HepG2 (cell line): ENCODE measurements around the gene PRKCSH. TPM values are rescaled to one million over a fixed set of nuclear protein-coding genes. Genes with fewer than 3 reads are reported as not detected.

ENCODE experiments used
- ATAC-seq: fragments of 200-7000 bp; cut with Tn5 transposase; 3 replicates; pipeline ENCODE4 v1.9.1; 2020; ENCODE audit warnings: mild to moderate bottlenecking, moderate library complexity
- BruUV-seq: library from RNA; stranded (reverse); fragments of 400-500 nt; replicated peaks from 2 replicates; lab custom pipeline; 2021; lab: Mats Ljungman, UMichigan
- CTCF ChIA-PET: fragments of 300-600 bp; formaldehyde crosslinking; extraction: SDS; loops from one replicate; lab custom pipeline; 2021; ENCODE audit warnings: low total read pairs, inconsistent platforms, low intra/inter-chr PET ratio; lab: Yijun Ruan, JAX
- POLR2A ChIA-PET: fragments of 350-600 bp; sonication (Branson Sonifier 250); formaldehyde crosslinking; loops from one replicate; lab custom pipeline; 2020; ENCODE audit warnings: antibody characterized with exemption, inconsistent platforms; lab: Yijun Ruan, JAX
- DNase-seq: peaks from one replicate; pipeline ENCODE4 v3.0.0-alpha.2; 2015; ENCODE audit warnings: low spot score
- FAIRE-seq: peaks from 3 replicates; lab custom pipeline; 2011; peaks lifted over from hg19 to GRCh38; lab: Jason Lieb, UNC
- H2AFZ ChIP-seq: one replicate; pipeline ENCODE4 v1.6.1; 2011; ENCODE audit warnings: low read length, inconsistent platforms
- H3K27ac ChIP-seq: fragments of 300-600 bp; 3 replicates; pipeline ENCODE4 v1.8.0; 2011; ENCODE audit warnings: mixed run types, mild to moderate bottlenecking, mixed read lengths, low read length, inconsistent platforms; ENCODE audit not compliant: insufficient read depth; ENCODE audit errors: extremely low read length
- H3K27me3 ChIP-seq, 2 experiments: fragments of 200-600 bp in 1 of 2; 2 replicates in 1 of 2; 3 replicates in 1 of 2; pipeline versions ENCODE4 v1.6.0 to v1.8.0; 2011; ENCODE audit warnings: low read length in 2 of 2, mild to moderate bottlenecking in 2 of 2, moderate library complexity in 2 of 2, inconsistent platforms in 1 of 2; ENCODE audit not compliant: insufficient read depth in 2 of 2, control insufficient read depth in 1 of 2
- H3K36me3 ChIP-seq, 2 experiments: fragments of 200-600 bp in 1 of 2; replicated peaks in 1 of 2; 2 replicates in 1 of 2; 3 replicates in 1 of 2; pipeline versions ENCODE4 v1.5.1 to v1.8.0; 2011; ENCODE audit warnings: low read length in 2 of 2, inconsistent platforms in 1 of 2; ENCODE audit not compliant: insufficient read depth in 2 of 2, control insufficient read depth in 1 of 2
- H3K4me1 ChIP-seq: 2 replicates; pipeline ENCODE4 v1.5.1; 2012; ENCODE audit warnings: low read length, inconsistent platforms; ENCODE audit not compliant: insufficient read depth
- H3K4me2 ChIP-seq: 2 replicates; pipeline ENCODE4 v1.6.0; 2011; ENCODE audit warnings: low read depth, low read length, inconsistent platforms
- H3K4me3 ChIP-seq, 3 experiments: fragments of 200-600 bp in 1 of 3; sonication (generic), shearing (Covaris generic) in 1 of 3; replicated peaks in 1 of 3; 2 replicates each; pipeline ENCODE4 v1.5.1; 2011 to 2016; ENCODE audit warnings: low read length in 3 of 3, inconsistent platforms in 2 of 3, low read depth in 2 of 3, mild to moderate bottlenecking in 2 of 3, control low read depth in 1 of 3, mixed read lengths in 1 of 3; ENCODE audit not compliant: insufficient read depth in 1 of 3
- H3K79me2 ChIP-seq: one replicate; pipeline ENCODE4 v1.6.1; 2011; ENCODE audit warnings: low read length, inconsistent platforms; ENCODE audit not compliant: insufficient read depth
- H3K9ac ChIP-seq: 2 replicates; pipeline ENCODE4 v1.6.0; 2011; ENCODE audit warnings: mild to moderate bottlenecking, low read depth, low read length, inconsistent platforms; ENCODE audit not compliant: insufficient read depth
- H3K9me3 ChIP-seq: 2 replicates; pipeline ENCODE4 v1.5.1; 2012; ENCODE audit warnings: mild to moderate bottlenecking, low read length
- H4K20me1 ChIP-seq: 2 replicates; pipeline ENCODE4 v1.6.0; 2011; ENCODE audit warnings: inconsistent platforms, mild to moderate bottlenecking, low read length, moderate library complexity; ENCODE audit not compliant: insufficient read depth
- ATF7 ChIP-seq, 2 experiments: fragments of 450-650 bp in 1 of 2; sonication (generic) in 1 of 2; formaldehyde crosslinking in 1 of 2; IDR thresholded peaks; 2 replicates each; pipeline versions ENCODE4 v1.4.0 to v1.6.1; 2016 to 2020; ENCODE audit warnings: antibody characterized with exemption in 1 of 2, mild to moderate bottlenecking in 1 of 2, missing genetic modification reagents in 1 of 2
- ETV5 ChIP-seq: IDR thresholded peaks from 2 replicates; pipeline ENCODE4 v1.6.1; 2018; ENCODE audit warnings: missing biosample characterization, missing genetic modification reagents, inconsistent platforms, borderline replicate concordance
- HDAC1 ChIP-seq: sonication (generic); formaldehyde crosslinking; IDR thresholded peaks from 2 replicates; pipeline ENCODE4 v1.5.1; 2020; ENCODE audit warnings: mild to moderate bottlenecking, missing genetic modification reagents
- MTF2 ChIP-seq: sonication (generic); formaldehyde crosslinking; IDR thresholded peaks from 2 replicates; pipeline ENCODE4 v1.5.0; 2020; ENCODE audit warnings: missing genetic modification reagents, borderline replicate concordance
- NFYC ChIP-seq: IDR thresholded peaks from 2 replicates; pipeline ENCODE4 v1.6.1; 2016; ENCODE audit warnings: missing genetic modification reagents, missing compliant biosample characterization
- PITX1 ChIP-seq: sonication (generic); formaldehyde crosslinking; IDR thresholded peaks from 2 replicates; pipeline ENCODE4 v1.5.1; 2020; ENCODE audit warnings: mild to moderate bottlenecking, missing genetic modification reagents
- PRMT3 ChIP-seq: sonication (generic); formaldehyde crosslinking; IDR thresholded peaks from 2 replicates; pipeline ENCODE4 v1.8.1; 2022; ENCODE audit warnings: low read depth, mild to moderate bottlenecking, moderate library complexity, missing genetic modification reagents, borderline replicate concordance
- ZBTB3 ChIP-seq: sonication (generic); formaldehyde crosslinking; IDR thresholded peaks from 2 replicates; pipeline ENCODE4 v1.4.0; 2020; ENCODE audit warnings: low read depth, mild to moderate bottlenecking, moderate library complexity, missing genetic modification reagents, borderline replicate concordance
- ZNF451 ChIP-seq: sonication (generic); formaldehyde crosslinking; IDR thresholded peaks from 2 replicates; pipeline ENCODE4 v1.5.0; 2020; ENCODE audit warnings: mild to moderate bottlenecking, missing genetic modification reagents
- ZNF496 ChIP-seq: sonication (generic); formaldehyde crosslinking; IDR thresholded peaks from 2 replicates; pipeline ENCODE4 v1.8.1; 2023; ENCODE audit warnings: mild to moderate bottlenecking, moderate library complexity, missing genetic modification reagents; ENCODE audit not compliant: insufficient replicate concordance
- ZNF670 ChIP-seq: sonication (generic); formaldehyde crosslinking; IDR thresholded peaks from 2 replicates; pipeline ENCODE4 v1.8.0; 2022; ENCODE audit warnings: mild to moderate bottlenecking, missing genetic modification reagents, borderline replicate concordance
- ZNF777 ChIP-seq: sonication (generic); formaldehyde crosslinking; IDR thresholded peaks from 2 replicates; pipeline ENCODE4 v1.4.0; 2020; ENCODE audit warnings: missing genetic modification reagents
- WGBS: methylation state at CpG from one replicate; pipeline ENCODE4 v1.1.6; 2017; ENCODE audit warnings: low lambda C conversion rate; 5-methylcytosine and 5-hydroxymethylcytosine counted together
- in situ Hi-C: cut with HindIII; loops from 2 replicates; pipeline ENCODE4 v1.10.0; 2017; ENCODE audit warnings: low pct_unique_long_range_greater_than_20kb; ENCODE audit not compliant: extremely low pct_ligation_motif_present
- intact Hi-C: fragments of 100-400 bp; cut with micrococcal nuclease; formaldehyde crosslinking; loops from one replicate; pipeline ENCODE4 v1.10.0; 2022; ENCODE audit not compliant: unreplicated experiment
- polyA plus RNA-seq, 8 experiments: library from polyadenylated mRNA; depleted of rRNA in 3 of 8; stranded (reverse) in 7 of 8; unstranded in 1 of 8; fragments of >200 nt; fragmentation: Illumina TruSeq in 4 of 8; extraction: Trizol in 4 of 8; gene quantifications; 2 replicates each; pipeline versions ENCODE4 v1.2.1 to v1.2.3, GENCODE V29; 2011 to 2016; ENCODE audit warnings: low read depth in 4 of 8, missing spikeins in 1 of 8, mixed read lengths in 1 of 8; ENCODE audit not compliant: insufficient read depth in 1 of 8
- total RNA-seq, 5 experiments: library from RNA; depleted of rRNA; stranded (reverse); fragments of >200 nt; fragmentation: Illumina TruSeq; extraction: Trizol; gene quantifications; 2 replicates each; pipeline ENCODE4 v1.2.3, GENCODE V29; 2016; ENCODE audit warnings: low read depth in 1 of 5
- TF ChIP-seq, protein P1 (sequence below), 2 experiments: IDR thresholded peaks; 2 replicates each; pipeline ENCODE4 v1.6.1; 2011 to 2012; ENCODE audit warnings: low read length in 2 of 2, borderline replicate concordance in 1 of 2, low read depth in 1 of 2, mild to moderate bottlenecking in 1 of 2, moderate library complexity in 1 of 2
- TF ChIP-seq, protein P2 (sequence below): sonication (generic); formaldehyde crosslinking; IDR thresholded peaks from 2 replicates; pipeline ENCODE4 v1.4.0; 2020; ENCODE audit warnings: missing genetic modification reagents
- TF ChIP-seq, protein P3 (sequence below): sonication (generic); formaldehyde crosslinking; conservative IDR thresholded peaks from 2 replicates; pipeline ENCODE4 v1.8.1; 2023; ENCODE audit warnings: missing genetic modification reagents

The PRKCSH gene
- total and polyA plus RNA-seq, 2 of the 13 experiments (the other 11 are each of a cell fraction or from before 2014, with no cell fraction given) = 85.1 to 125 TPM

- ChIA-PET POLR2A (interaction anchor here (0.6 to 1.6 kb wide), 4 partner anchors 9 to 188 kb away, joined by 3 to 7 read pairs (median 6); partner anchors contain the start of gene SWSAP1), CTCF (interaction anchor here (1.1 to 1.6 kb wide), 4 partner anchors 28 to 188 kb away, joined by 3 to 10 read pairs (median 6); no protein-coding TSS in a partner anchor)
- H3K4me2 ChIP-seq = peak overlapping the region; percentile 20
- no peaks in the 10 kb centered on the region for H3K9me3 ChIP-seq
- in situ Hi-C loops (loop anchor here (5.0 kb wide), 1 partner anchor 99 kb away; the partner anchor contains the start of gene EPOR), intact Hi-C loops (loop anchor here (1.0 kb wide), 1 partner anchor 103 kb away; no protein-coding TSS in a partner anchor)
- peaks cover 17% of the 10 kb centered on the region for H3K4me1 ChIP-seq
- H4K20me1 ChIP-seq = peaks cover 10% of the 10 kb centered on the region; the same call in 1 of the 2 replicates
- ATAC-seq (peak; percentile 62), DNase-seq (peak; percentile 52), FAIRE-seq (no peak)
- WGBS = 36% methylated on average over 5 of the region's 50 CpGs
- no peak overlapping the region for H3K4me3 ChIP-seq
- no peak overlapping the region for H2AFZ ChIP-seq
- H3K27ac ChIP-seq = no peak overlapping the region
- H3K9ac ChIP-seq = no peak overlapping the region
- BruUV-seq = no TSS peak
- no peaks in the 10 kb centered on the region for H3K36me3 ChIP-seq
- H3K27me3 ChIP-seq = peaks cover 5 to 32% of the 10 kb centered on the region in 2 experiments; a peak in 4 of 5 replicates
- no peaks in the 10 kb centered on the region for H3K79me2 ChIP-seq
- TF ChIP-seq ZNF451 (CRISPR knock-in tag) (no peak), ZNF777 (peak; percentile 69), ETV5 (no peak), HDAC1 (peak; percentile 12; the same call in 1 of the 2 replicates), NFYC (CRISPR knock-in tag) (peak; percentile 63), ZBTB3 (0 out of 2 replicates have a peak, but pooled peaks have one; percentile 31), ATF7 (IDR thresholded peaks at IDR 0.05) (no peak), ATF7 (CRISPR knock-in tag; IDR thresholded peaks at IDR 0.05) (0 out of 2 replicates have a peak, but pooled peaks have one; percentile 16), ZNF496 (CRISPR knock-in tag) (no peak), ZNF670 (peak; percentile 55; the same call in 1 of the 2 replicates), PRMT3 (CRISPR knock-in tag) (peak; percentile 1; the same call in 1 of the 2 replicates), PITX1 (CRISPR knock-in tag) (0 out of 2 replicates have a peak, but pooled peaks have one; percentile 27), MTF2 (CRISPR knock-in tag) (peak; percentile 11; the same call in 1 of the 2 replicates)
- TF ChIP-seq, protein P1, sequence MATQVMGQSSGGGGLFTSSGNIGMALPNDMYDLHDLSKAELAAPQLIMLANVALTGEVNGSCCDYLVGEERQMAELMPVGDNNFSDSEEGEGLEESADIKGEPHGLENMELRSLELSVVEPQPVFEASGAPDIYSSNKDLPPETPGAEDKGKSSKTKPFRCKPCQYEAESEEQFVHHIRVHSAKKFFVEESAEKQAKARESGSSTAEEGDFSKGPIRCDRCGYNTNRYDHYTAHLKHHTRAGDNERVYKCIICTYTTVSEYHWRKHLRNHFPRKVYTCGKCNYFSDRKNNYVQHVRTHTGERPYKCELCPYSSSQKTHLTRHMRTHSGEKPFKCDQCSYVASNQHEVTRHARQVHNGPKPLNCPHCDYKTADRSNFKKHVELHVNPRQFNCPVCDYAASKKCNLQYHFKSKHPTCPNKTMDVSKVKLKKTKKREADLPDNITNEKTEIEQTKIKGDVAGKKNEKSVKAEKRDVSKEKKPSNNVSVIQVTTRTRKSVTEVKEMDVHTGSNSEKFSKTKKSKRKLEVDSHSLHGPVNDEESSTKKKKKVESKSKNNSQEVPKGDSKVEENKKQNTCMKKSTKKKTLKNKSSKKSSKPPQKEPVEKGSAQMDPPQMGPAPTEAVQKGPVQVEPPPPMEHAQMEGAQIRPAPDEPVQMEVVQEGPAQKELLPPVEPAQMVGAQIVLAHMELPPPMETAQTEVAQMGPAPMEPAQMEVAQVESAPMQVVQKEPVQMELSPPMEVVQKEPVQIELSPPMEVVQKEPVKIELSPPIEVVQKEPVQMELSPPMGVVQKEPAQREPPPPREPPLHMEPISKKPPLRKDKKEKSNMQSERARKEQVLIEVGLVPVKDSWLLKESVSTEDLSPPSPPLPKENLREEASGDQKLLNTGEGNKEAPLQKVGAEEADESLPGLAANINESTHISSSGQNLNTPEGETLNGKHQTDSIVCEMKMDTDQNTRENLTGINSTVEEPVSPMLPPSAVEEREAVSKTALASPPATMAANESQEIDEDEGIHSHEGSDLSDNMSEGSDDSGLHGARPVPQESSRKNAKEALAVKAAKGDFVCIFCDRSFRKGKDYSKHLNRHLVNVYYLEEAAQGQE (IDR thresholded peaks at IDR 0.05; ENCODE audit: borderline replicate concordance in 1 of 2, low read depth in 1 of 2, low read length in 2 of 2) = peak; percentile 85 to 90
- TF ChIP-seq, protein P2, sequence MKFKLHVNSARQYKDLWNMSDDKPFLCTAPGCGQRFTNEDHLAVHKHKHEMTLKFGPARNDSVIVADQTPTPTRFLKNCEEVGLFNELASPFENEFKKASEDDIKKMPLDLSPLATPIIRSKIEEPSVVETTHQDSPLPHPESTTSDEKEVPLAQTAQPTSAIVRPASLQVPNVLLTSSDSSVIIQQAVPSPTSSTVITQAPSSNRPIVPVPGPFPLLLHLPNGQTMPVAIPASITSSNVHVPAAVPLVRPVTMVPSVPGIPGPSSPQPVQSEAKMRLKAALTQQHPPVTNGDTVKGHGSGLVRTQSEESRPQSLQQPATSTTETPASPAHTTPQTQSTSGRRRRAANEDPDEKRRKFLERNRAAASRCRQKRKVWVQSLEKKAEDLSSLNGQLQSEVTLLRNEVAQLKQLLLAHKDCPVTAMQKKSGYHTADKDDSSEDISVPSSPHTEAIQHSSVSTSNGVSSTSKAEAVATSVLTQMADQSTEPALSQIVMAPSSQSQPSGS (CRISPR knock-in tag) = no peak
- TF ChIP-seq, protein P3, sequence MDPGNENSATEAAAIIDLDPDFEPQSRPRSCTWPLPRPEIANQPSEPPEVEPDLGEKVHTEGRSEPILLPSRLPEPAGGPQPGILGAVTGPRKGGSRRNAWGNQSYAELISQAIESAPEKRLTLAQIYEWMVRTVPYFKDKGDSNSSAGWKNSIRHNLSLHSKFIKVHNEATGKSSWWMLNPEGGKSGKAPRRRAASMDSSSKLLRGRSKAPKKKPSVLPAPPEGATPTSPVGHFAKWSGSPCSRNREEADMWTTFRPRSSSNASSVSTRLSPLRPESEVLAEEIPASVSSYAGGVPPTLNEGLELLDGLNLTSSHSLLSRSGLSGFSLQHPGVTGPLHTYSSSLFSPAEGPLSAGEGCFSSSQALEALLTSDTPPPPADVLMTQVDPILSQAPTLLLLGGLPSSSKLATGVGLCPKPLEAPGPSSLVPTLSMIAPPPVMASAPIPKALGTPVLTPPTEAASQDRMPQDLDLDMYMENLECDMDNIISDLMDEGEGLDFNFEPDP (CRISPR knock-in tag) = 0 out of 2 replicates have a peak, but pooled peaks have one; percentile 48
These were observed 46.3 kb downstream of the PRKCSH start for GRCh38 chr19:11481534-11482383.
